GM12891 (cell line): Measurements from ENCODE around the gene ZNF214.
A peak's percentile ranks its signal among the peaks of the same experiment; 100 is the strongest.
"Not testable (repeated sequence)": the region's sequence is repeated elsewhere in the genome, so short reads cannot be mapped to it uniquely, and the experiment has no call there.

Source experiments
- DNase-seq: peaks from one replicate; pipeline ENCODE4 v3.0.0; 2011; ENCODE audit warnings: low spot score; ENCODE audit not compliant: insufficient read length
- FAIRE-seq: peaks from 2 replicates; lab custom pipeline; 2011; peaks lifted over from hg19 to GRCh38; lab: Jason Lieb, UNC
- PAX5 ChIP-seq: IDR thresholded peaks from 2 replicates; pipeline ENCODE4 v1.6.1; 2011; ENCODE audit warnings: low read length, moderate library complexity, mild to moderate bottlenecking; ENCODE audit not compliant: insufficient read depth, severe bottlenecking
- POLR2A ChIP-seq: IDR thresholded peaks from 2 replicates; pipeline ENCODE4 v1.6.1; 2011; ENCODE audit warnings: low read depth, low read length, control low read depth
- POLR2AphosphoS5 ChIP-seq: IDR thresholded peaks from 2 replicates; pipeline ENCODE4 v1.6.1; 2011; ENCODE audit warnings: low read depth, low read length, control low read depth
- POU2F2 ChIP-seq: IDR thresholded peaks from 2 replicates; pipeline ENCODE4 v1.6.1; 2011; ENCODE audit warnings: low read depth, mild to moderate bottlenecking, control low read depth, low read length, moderate library complexity
- SPI1 ChIP-seq: IDR thresholded peaks from 2 replicates; pipeline ENCODE4 v1.6.1; 2011; ENCODE audit warnings: low read depth, low read length, control low read depth
- TAF1 ChIP-seq: IDR thresholded peaks from 2 replicates; pipeline ENCODE4 v1.6.1; 2011; ENCODE audit warnings: low read depth, low read length, control low read depth

The ZNF214 gene

GRCh38 chr11:6992026-6992425 lies 28.1 kb downstream of the ZNF214 start:
- DNase-seq (no peak), FAIRE-seq (no peak)

GRCh38 chr11:6991227-6991626 lies 28.9 kb downstream of the ZNF214 start:
- DNase-seq: no peak
- TF ChIP-seq SPI1 (no peak), PAX5 (no peak), POLR2AphosphoS5 (no peak), TAF1 (no peak), POLR2A (no peak), POU2F2 (no peak)
- no peak for FAIRE-seq

More at GRCh38 chr11:6992026-6992425, 28.1 kb downstream of the ZNF214 start:
- TF ChIP-seq SPI1 (no peak), POLR2A (no peak), TAF1 (no peak), PAX5 (no peak), POU2F2 (no peak), POLR2AphosphoS5 (no peak)

- no peak for DNase-seq
Measured at GRCh38 chr11:6988506-6988905, 31.6 kb downstream of the ZNF214 start.

GRCh38 chr11:6986487-6986886 lies 33.7 kb downstream of the ZNF214 start:
- TF ChIP-seq POLR2AphosphoS5: no peak
- no peak for TF ChIP-seq SPI1
- TF ChIP-seq TAF1: no peak
- no peak for TF ChIP-seq POLR2A
- no peak for TF ChIP-seq PAX5
- no peak for TF ChIP-seq POU2F2
- DNase-seq (no peak), FAIRE-seq (no peak)

More at GRCh38 chr11:6988506-6988905, 31.6 kb downstream of the ZNF214 start:
- FAIRE-seq: no peak
- TF ChIP-seq POLR2AphosphoS5: no peak
- TF ChIP-seq TAF1: no peak

- no peak for TF ChIP-seq POLR2AphosphoS5
- TF ChIP-seq SPI1: no peak
- no peak for TF ChIP-seq PAX5
- TF ChIP-seq POU2F2: no peak
- no peak for TF ChIP-seq TAF1
- no peak for TF ChIP-seq POLR2A
- DNase-seq: no peak
- FAIRE-seq: no peak
Measured at GRCh38 chr11:6979365-6979764, 40.8 kb downstream of the ZNF214 start.

GRCh38 chr11:6969854-6970253 lies 50.3 kb downstream of the ZNF214 start:
- not testable (repeated sequence) for FAIRE-seq, DNase-seq

- FAIRE-seq: no peak
- DNase-seq: no peak
- TF ChIP-seq TAF1 (no peak), PAX5 (no peak), SPI1 (no peak), POLR2A (no peak), POU2F2 (no peak), POLR2AphosphoS5 (no peak)
Measured at GRCh38 chr11:6968816-6969215, 51.3 kb downstream of the ZNF214 start.

GRCh38 chr11:6962673-6963072 lies 57.5 kb downstream of the ZNF214 start:
- TF ChIP-seq POU2F2 (no peak), POLR2A (no peak), SPI1 (no peak), TAF1 (no peak)
- DNase-seq (no peak), FAIRE-seq (peak; percentile 56)

- DNase-seq: no peak
- no peak for TF ChIP-seq SPI1
- no peak for TF ChIP-seq PAX5
- TF ChIP-seq POU2F2: no peak
- no peak for TF ChIP-seq TAF1
- no peak for TF ChIP-seq POLR2AphosphoS5
- TF ChIP-seq POLR2A: no peak
- FAIRE-seq: no peak
Measured at GRCh38 chr11:6962141-6962540, 58.0 kb downstream of the ZNF214 start.

- not testable (repeated sequence) for DNase-seq, FAIRE-seq
Measured at GRCh38 chr11:6954248-6954647, 65.9 kb downstream of the ZNF214 start.
